GM11168 (cell line): ENCODE measurements around the gene BARX2.

Experiments used
- in situ Hi-C: fragments of 300-500 bp; cut with MboI; formaldehyde crosslinking; loops from one replicate; pipeline ENCODE4 v1.12.0; 2022; ENCODE audit warnings: low sequenced_read_pairs; ENCODE audit not compliant: unreplicated experiment

Gene BARX2

DNA sequence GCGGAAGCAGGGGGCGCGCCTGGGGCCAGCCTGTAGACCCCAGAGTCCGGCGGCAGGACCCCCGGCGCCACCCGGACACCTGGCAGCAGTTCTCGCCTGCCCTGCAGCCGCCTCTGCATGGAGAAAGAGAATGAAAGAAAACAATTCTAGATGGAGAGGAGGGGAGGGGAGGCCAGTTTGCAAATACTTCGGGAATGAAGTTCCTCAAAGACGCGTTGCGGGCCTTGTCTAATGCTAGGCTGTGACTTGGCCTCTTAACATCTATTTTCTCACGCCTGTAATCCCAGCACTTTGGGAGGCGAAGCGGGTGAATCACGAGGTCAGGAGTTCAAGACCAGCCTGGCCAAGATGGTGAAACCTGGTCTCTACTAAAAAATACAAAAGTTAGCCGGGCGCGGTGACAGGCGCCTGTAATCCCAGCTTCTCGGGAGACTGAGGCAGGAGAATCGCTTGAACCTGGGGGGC, 2.1 kb upstream of the BARX2 start:
- in situ Hi-C loops: no loop called here

DNA sequence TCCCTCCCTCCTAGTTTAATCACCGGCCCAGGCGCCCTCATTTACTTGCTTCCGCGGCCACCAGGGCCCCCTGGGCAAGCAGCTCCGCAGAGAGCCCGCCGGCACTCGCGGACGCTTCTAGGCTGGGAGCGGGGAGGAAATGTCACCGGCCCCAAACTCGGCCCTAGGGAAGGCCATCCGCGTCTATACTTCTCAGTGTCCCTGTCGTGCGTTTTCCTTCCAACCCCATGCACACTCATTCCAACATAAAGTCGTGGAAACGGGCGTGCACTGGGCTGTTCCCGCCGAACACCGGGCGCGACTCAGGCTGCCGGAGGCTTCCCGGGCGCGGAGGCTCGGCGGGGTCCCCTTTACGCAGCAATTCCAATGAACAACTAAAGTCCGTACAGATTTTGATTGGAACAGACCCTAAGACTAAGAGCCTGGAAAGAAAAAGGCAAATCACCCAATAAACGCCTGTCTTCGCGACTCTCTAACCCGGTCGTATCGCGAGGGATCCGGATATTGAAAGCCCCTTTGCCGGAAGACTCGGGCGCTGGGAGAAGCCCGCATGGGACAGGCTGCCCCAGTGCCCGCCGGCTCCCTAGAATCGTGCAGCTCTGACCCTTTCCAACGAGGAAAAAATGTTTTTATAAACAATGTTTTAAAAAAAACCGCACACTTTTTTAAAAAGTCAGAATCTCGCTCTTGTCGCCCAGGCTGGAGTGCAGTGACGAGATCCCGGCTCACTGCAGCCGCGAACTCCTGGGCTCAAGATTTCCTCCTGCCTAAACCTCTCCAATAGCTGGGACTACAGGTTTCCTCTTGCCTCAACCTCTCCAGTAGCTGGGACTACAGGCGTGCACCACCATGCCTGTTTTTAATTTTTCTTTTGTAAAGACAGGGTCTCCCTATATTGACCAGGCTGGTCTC, 1.3 kb upstream of the BARX2 start:
- in situ Hi-C loops: no loop called here

DNA sequence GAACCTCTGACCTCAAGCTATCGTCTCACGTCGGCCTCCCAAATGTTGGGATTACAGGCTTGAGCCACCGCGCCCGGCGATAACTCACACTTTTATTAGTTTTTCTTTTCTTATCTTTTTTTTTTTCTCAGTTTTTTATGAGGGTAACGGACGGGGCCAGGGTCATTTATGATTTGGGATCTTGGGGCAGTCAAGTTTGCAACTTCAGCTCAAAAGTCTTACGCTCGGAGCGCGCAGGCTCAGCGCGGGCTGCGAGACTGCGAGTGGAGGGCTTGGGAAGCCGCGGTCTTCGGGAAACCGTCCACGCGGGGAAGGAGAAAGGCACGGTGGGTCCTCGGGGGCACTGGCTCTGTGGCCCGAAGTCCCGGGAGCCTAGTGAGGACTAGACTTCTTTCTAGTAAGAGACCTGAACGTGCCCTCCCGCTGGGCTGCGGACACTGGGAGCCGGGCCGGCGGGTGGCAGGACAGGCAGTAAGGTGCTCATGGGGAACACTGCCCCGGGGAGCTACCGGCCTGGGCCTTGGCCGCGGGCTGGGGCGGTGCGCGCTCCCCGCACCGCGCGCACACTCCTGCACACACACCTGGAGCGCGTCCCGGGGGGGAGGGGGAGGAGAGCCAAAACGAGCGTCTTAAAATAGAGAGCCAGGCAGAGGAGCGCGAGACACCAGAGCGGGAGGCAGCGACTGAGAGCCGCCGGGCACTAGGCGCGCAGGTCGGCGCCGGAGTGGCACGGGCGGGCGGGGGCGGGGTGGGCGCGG, 476 bp upstream of the BARX2 start:
- in situ Hi-C loops: loop anchor here (25.0 kb wide), 1 partner anchor 337 kb away; no protein-coding TSS in a partner anchor

DNA sequence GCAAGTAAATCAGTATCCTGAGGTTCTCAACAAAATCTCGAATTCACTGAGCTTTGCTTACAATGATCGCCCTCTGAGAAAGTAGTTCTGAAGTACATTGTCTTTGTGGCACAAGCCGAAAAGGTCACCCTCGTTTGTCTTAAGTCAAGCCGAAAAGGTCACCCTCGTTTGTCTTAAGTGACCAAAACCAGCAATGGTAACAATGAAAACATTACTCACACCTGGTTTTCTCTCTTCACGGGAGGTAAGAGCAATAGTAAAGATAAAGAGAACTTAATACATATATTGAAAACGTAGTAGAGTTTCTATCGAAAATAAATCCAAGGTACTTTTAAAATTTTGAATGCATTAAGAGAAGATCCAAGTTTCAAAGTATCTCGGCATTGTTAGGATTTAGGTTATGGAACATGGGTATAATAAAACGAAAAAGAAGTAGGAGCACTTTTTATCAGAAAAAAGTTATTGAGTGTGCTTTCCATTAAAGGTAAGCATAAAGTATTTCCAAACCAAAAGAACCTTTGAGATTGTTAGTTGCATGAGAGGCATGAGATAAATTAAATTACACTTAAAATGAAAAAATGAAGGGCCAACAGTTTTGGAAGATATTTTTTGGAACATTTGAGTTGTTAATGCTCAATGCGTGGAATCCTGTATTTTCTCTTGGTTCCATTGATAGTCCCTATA, 1.2 kb downstream of the BARX2 start:
- in situ Hi-C loops: loop anchor here (25.0 kb wide), 1 partner anchor 336 kb away; no protein-coding TSS in a partner anchor

DNA sequence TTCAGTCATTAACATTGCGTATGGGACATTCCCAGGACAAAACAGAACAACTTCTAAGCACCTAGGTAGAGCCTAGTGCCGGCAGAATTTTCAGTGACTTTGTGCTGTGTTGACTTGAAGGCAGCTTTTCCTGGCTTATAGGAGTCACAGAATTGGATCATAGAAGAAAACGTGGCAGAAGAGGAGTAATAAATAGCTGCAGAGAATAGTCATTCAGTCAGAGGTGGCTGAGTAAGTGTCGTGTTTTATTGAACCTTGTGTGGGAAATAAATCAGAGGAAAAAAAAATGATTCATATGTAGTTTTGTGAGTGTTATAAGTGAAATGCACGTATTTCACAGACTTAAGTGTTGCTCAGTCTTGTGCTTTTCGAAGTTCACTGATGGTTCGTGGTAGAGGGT, 2.1 kb downstream of the BARX2 start:
- in situ Hi-C loops: loop anchor here (25.0 kb wide), 1 partner anchor 335 kb away; no protein-coding TSS in a partner anchor

DNA sequence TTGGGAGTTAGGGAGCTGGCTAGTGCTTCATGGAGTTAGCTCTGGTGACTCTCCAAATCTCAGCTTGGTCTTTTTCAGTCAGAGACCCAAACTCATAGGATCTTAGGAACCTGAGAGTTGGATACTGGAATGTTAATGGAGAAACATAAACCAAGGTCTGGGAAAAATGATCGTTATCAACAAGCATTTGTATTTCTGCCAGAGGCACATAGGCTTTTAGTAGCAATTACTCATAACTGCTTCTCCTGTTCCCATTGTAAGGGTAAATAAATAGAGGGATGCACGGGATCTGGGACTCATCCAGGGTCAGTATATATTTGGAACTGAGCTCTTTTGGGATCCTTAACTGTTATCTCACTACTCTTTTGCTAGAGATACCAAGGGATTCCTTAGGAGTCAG, 4.8 kb downstream of the BARX2 start:
- in situ Hi-C loops: loop anchor here (25.0 kb wide), 1 partner anchor 332 kb away; no protein-coding TSS in a partner anchor

DNA sequence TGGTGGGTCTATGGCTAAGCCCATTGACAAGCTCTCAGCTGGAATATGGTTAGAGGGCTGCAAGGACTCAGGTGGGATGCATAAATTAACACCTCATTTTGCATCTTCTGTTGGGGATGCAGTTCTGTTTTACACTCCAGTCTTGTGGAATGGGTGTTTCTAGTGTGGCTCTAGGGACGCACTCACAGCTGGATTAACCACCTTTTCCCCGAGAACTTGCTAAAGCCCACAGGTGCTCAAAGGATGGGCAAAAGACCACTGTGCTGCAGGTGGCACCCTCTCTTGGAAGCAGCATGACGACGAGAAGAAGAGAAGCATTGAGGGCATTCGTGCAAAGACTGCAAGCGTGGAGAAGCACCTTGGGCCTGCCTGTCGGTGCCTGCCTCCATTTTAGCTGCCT, 6.9 kb downstream of the BARX2 start:
- in situ Hi-C loops: loop anchor here (25.0 kb wide), 1 partner anchor 330 kb away; no protein-coding TSS in a partner anchor

DNA sequence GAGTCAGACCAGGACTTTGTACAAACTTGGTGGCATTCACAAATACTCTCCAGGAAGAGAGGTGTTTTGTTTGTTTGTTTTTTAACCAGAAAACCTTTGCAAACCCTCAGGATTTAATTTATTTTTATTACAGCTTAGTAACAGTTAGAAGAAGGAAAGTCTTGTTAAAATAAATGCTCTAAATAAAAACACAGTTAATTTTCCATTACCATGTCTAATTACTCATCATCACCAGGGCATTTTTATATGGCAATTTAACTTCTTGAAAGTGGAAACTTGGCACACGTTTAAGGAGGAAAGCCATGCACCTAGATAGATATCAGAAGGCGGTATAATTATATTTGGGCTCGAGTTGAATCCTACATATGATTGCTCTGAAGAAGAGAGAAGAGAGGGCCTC, 7.4 kb downstream of the BARX2 start:
- in situ Hi-C loops: loop anchor here (25.0 kb wide), 1 partner anchor 329 kb away; no protein-coding TSS in a partner anchor

DNA sequence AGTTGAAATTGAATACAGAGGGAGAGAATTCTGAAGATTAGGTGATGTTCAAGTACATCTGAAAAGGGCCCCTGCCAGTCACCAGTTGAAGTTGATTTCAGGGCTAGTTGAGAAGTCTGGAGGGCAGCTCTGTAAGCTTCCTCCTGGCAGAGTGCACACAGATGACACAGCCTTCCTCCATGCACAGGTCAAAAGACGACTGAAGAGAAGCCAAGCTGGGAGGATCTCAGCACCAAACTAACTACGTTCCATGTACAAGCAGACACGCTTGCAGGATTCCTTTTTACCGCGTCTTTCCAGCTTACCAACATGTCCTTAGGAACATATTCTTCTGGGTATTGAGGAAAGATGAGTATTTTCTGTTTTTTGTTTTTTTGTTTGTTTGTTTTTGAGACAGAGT, 7.9 kb downstream of the BARX2 start:
- in situ Hi-C loops: loop anchor here (25.0 kb wide), 1 partner anchor 329 kb away; no protein-coding TSS in a partner anchor

DNA sequence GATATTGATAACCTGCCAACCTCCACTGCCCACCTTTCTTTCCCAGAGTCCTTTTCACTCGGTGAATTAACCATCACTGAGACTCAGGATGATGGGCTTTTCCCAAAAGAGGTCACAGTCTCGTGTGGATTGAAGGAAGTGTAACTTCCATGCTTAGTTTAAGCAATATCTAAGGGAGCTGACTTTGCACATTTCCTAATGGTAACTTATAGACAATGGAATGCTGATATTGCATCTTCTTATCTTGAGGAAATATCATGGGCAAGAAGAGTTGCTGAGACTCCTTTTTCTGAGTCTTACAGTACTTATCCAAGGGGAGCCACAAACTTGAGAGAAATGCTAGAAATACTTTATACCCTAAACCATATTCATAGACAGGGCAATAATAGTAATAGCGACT, 8.8 kb downstream of the BARX2 start:
- in situ Hi-C loops: loop anchor here (25.0 kb wide), 1 partner anchor 328 kb away; no protein-coding TSS in a partner anchor

DNA sequence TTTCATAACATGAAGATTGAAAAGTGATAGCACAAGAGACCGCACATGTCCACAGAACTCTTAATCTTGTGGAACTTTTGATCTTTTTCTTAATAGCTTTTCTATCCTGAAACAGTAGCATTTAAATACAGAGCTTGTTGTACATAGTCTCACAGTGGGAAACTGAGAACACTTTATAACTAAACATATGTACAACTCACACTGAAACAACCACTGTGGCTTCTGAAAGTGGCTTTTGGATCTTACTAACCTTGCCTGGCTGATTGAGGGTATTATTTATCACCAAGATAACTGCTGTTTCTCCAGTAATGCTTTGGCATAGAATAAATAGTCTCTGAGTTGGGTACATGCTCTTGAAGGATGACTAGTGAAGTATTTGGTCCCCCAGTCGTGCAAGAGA, 10.2 kb downstream of the BARX2 start:
- in situ Hi-C loops: loop anchor here (25.0 kb wide), 1 partner anchor 326 kb away; no protein-coding TSS in a partner anchor

DNA sequence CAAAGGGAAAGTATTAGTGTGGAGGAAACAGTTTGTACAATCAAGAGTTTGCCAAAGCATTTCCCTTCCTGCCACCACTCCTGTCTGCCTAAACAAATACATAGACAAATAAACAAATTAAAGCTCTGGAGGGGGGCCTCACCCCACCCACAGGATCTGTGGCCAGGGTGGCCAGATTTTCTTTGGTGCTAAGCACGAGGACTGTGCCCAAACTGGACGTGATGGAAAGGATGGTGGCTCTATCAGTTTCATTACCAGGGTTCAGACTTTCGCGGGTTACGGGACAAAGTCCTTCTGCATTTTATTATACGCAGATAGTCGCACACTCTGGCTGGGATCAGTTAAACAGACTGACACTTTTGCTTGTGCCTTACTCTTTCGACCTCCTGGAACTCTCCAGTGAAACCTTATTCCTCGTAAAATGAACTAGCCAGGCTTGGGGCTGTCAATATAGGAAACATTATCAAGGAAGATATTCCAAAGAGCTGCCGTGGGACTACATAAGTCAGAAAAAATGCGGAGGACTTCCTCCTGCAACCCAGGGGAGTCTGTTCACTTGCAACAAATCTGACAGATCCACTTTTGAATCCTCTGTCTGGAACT, 11.2 kb downstream of the BARX2 start:
- in situ Hi-C loops: loop anchor here (25.0 kb wide), 1 partner anchor 325 kb away; no protein-coding TSS in a partner anchor

DNA sequence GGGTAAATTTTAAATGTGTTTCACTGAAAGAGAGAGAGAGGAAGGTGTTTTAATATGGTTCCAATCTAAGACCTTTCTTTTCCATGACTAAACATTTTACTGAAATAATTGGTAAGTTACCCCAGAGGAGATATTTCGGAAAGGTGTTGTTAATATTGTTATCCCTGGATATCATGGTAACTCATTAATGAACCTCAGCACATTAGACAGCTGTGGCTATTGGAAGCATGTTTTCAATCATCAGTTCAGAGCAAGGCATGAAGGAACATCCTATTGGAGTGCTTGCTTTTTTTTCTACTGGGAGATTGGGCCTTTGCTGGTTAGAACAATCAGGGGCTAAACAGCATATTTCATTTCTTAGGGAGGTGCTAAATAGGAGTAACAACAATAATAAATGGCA, 11.8 kb downstream of the BARX2 start:
- in situ Hi-C loops: loop anchor here (25.0 kb wide), 1 partner anchor 325 kb away; no protein-coding TSS in a partner anchor

DNA sequence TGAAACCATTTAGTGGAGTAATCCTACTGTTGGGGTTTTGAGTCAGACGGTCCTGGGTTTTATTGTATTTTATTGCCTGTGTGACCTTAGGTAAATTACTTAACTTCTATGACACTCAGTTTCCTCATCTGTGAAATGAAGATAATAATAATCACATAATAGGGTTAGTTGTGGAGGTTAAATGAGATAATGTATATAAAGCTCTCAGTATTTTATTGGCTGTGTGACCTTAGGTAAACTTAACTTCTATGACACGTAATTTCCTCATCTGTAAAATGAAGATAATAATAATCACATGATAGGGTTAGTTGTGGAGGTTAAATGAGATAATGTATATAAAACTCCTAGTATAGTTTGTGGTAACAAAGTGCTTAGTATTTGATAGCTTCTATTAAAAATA, 13.2 kb downstream of the BARX2 start:
- in situ Hi-C loops: loop anchor here (25.0 kb wide), 1 partner anchor 323 kb away; no protein-coding TSS in a partner anchor

DNA sequence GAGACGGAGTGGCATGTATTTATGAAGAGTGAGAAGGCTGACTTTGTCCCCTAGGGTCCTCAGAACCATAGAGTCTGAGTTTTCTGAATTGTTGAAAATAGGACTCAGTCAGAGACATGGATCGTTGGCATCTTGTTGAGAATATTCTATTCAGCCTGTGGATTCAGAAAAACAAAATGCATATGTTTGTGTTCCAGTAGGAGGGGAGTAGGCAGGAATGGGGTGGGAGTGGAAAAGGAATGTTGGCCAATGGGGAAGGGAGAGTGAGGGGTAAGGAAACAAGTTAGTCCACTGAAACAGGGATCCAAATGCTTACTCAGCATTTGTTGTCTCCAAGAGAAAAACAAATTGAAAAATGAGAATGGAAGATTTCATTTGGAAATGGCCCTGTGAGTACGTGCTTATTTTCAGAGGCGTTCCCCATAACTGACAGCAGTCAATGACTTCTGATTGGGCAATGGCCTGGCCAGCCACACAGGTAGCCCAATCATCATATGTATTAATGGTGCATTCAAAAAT, 14.7 kb downstream of the BARX2 start:
- in situ Hi-C loops: loop anchor here (25.0 kb wide), 1 partner anchor 322 kb away; no protein-coding TSS in a partner anchor

DNA sequence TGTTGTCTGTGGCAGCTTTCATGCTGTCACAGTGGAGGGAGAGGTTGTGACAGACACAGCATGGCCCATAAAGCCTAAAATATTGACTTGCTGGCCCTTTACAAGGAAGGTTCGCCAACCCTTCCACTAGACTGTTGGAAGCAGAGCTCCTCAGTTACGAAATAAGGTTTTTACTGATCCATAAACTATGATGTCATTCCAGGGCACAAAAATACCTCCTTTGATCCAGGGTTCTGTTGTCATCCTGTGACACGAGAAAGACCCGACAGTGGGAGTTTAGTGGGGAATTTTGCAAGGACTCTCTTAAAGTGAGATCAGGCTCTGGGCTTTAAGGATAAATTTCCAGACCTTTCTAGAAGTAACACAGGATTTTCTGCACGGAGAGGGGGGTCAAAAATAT, 15.7 kb downstream of the BARX2 start:
- in situ Hi-C loops: loop anchor here (25.0 kb wide), 1 partner anchor 321 kb away; no protein-coding TSS in a partner anchor

DNA sequence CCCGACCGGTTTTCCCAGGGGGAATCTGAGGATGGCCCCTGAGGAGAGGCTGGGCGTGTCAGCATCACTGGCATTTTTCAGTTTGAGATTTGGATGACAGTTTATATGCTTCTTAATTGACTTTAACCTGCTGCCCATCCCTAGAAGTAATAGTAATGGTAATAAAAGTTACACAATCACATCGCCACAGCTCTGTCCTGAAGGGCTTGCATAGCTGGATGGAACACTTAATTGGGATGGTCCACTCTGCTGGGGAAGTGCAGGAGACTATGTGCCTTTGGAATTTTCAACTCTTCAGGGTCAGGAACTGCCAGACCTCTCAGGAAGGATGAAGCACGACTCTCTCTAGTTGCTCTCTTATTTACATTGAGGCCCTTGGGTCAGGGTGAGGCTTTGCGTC, 16.2 kb downstream of the BARX2 start:
- in situ Hi-C loops: loop anchor here (25.0 kb wide), 1 partner anchor 320 kb away; no protein-coding TSS in a partner anchor

DNA sequence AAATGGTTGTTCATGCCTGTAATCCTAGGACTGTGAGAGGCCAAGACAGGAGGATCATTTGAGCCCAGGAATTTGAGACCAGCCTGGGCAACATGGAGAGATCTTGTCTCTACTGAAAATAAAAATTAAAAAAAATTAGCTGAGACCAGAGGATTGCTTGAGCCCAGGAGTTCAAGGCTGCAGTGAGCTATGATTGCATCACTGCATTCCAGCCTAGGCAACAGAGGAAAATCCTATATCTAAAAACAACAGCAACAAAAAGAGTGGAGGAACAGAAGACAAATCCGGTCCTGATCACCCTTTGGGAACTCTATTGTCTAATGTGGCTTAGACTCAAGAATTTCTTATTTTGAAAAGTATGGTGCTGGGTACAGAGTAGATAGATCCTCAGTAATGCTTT, 17.3 kb downstream of the BARX2 start:
- in situ Hi-C loops: loop anchor here (25.0 kb wide), 1 partner anchor 319 kb away; no protein-coding TSS in a partner anchor

DNA sequence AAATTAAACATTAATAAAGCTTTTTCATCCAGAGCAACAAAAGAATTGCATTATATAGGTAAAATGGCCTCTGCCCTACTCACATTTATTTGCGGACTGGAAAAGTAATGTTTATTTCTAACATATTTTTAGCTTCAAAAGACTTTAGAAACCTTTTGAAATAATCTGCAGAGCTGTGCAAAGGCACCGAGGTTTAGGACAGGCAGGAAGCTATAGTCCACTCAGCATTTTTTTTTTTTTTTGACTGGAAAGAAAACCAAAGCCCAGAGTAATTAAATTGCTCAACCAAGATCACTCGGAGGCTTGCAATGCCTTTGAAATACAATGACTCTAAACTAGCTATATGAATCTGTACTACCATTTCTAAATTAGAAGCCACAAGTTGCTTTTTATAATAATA, 19.1 kb downstream of the BARX2 start:
- in situ Hi-C loops: loop anchor here (25.0 kb wide), 1 partner anchor 318 kb away; no protein-coding TSS in a partner anchor
